PC-3 (cell line): Measurements from ENCODE around the gene CACNA1H. TPM values are rescaled to one million over a fixed set of nuclear protein-coding genes. Genes with fewer than 3 reads are reported as not detected.

Experiments used
- ATAC-seq: fragments of 200-7000 bp; cut with Tn5 transposase; 2 replicates; pipeline ENCODE4 v1.9.1; 2020; ENCODE audit warnings: mild to moderate bottlenecking, moderate library complexity
- BruUV-seq: library from RNA; stranded (reverse); fragments of 400-500 nt; replicated peaks from 2 replicates; lab custom pipeline; 2021; lab: Mats Ljungman, UMichigan
- CTCF ChIA-PET: fragments of 300-600 bp; sonication (Branson Sonifier 250); formaldehyde crosslinking; loops from one replicate; lab custom pipeline; 2022; ENCODE audit warnings: antibody characterized with exemption; lab: Charles Lee
- POLR2A ChIA-PET: fragments of 300-600 bp; sonication (Branson Sonifier 250); formaldehyde crosslinking; loops from one replicate; lab custom pipeline; 2022; ENCODE audit warnings: antibody characterized with exemption; ENCODE audit not compliant: unreplicated experiment; lab: Charles Lee
- DNase-seq: peaks from one replicate; pipeline ENCODE4 v3.0.0-alpha.2; 2015
- H2AFZ ChIP-seq: fragments of 300-600 bp; sonication (generic); 2 replicates; pipeline ENCODE4 v1.6.0; 2016; ENCODE audit warnings: antibody characterized with exemption, low read length
- H3F3A ChIP-seq: fragments of 300-600 bp; sonication (generic); one replicate; pipeline ENCODE4 v1.6.0; 2017; ENCODE audit warnings: antibody characterized with exemption, low read length, control low read depth, mild to moderate bottlenecking; ENCODE audit not compliant: unreplicated experiment
- H3K27ac ChIP-seq: fragments of 300-600 bp; sonication (generic); 2 replicates; pipeline ENCODE4 v1.5.1; 2016; ENCODE audit warnings: mild to moderate bottlenecking, low read length
- H3K27me3 ChIP-seq: fragments of 300-600 bp; sonication (generic); 2 replicates; pipeline ENCODE4 v1.6.1; 2016; ENCODE audit warnings: low read length, mixed read lengths
- H3K36me3 ChIP-seq: fragments of 300-600 bp; sonication (generic); 2 replicates; pipeline ENCODE4 v1.6.1; 2016; ENCODE audit warnings: low read depth, mixed run types, low read length, mixed read lengths
- H3K4me1 ChIP-seq: fragments of 300-600 bp; sonication (generic); 2 replicates; pipeline ENCODE4 v1.5.1; 2016; ENCODE audit warnings: low read length; ENCODE audit not compliant: insufficient read depth
- H3K4me2 ChIP-seq: fragments of 300-600 bp; sonication (generic); 2 replicates; pipeline ENCODE4 v1.6.0; 2016; ENCODE audit warnings: low read length
- H3K4me3 ChIP-seq: fragments of 300-600 bp; sonication (generic); 2 replicates; pipeline ENCODE4 v1.5.1; 2016; ENCODE audit warnings: mild to moderate bottlenecking, low read length, mixed read lengths
- H3K79me2 ChIP-seq: fragments of 300-600 bp; sonication (generic); 2 replicates; pipeline ENCODE4 v1.6.1; 2017; ENCODE audit warnings: low read length, mixed read lengths
- H3K9ac ChIP-seq: fragments of 300-600 bp; sonication (generic); 2 replicates; pipeline ENCODE4 v1.6.0; 2016; ENCODE audit warnings: mild to moderate bottlenecking, low read length
- H3K9me2 ChIP-seq: fragments of 300-600 bp; sonication (generic); replicated peaks from 2 replicates; pipeline ENCODE4 v1.6.1; 2016; ENCODE audit warnings: mixed run types, low read length, mixed read lengths
- H3K9me3 ChIP-seq: fragments of 300-600 bp; sonication (generic); 2 replicates; pipeline ENCODE4 v1.6.1; 2016; ENCODE audit warnings: low read length, mixed read lengths
- H4K20me1 ChIP-seq: fragments of 300-600 bp; sonication (generic); 2 replicates; pipeline ENCODE4 v1.6.1; 2016; ENCODE audit warnings: low read length, mixed read lengths
- EZH2 ChIP-seq: fragments of 300-600 bp; sonication (generic); IDR thresholded peaks from one replicate; pipeline ENCODE4 v1.6.1; 2017; ENCODE audit warnings: antibody characterized with exemption, mild to moderate bottlenecking, low read length; ENCODE audit not compliant: unreplicated experiment
- EZH2phosphoT487 ChIP-seq: fragments of 300-600 bp; sonication (generic); IDR thresholded peaks from 2 replicates; pipeline ENCODE4 v1.6.1; 2018; ENCODE audit warnings: mild to moderate bottlenecking, antibody characterized with exemption, low read length, borderline replicate concordance
- intact Hi-C: fragments of 100-400 bp; cut with micrococcal nuclease; formaldehyde crosslinking; loops from 2 replicates; pipeline ENCODE4 v1.9.0; 2023
- total RNA-seq: library from RNA; depleted of rRNA; stranded (reverse); fragments of >200 nt; gene quantifications from 2 replicates; pipeline ENCODE4 v1.2.3, GENCODE V29; 2014
- TF ChIP-seq, protein P1 (sequence below): fragments of 300-600 bp; sonication (generic); conservative IDR thresholded peaks from 2 replicates; pipeline ENCODE4 v1.5.1; 2017; ENCODE audit warnings: antibody characterized with exemption, low read depth, mild to moderate bottlenecking, low read length

Gene CACNA1H
- total RNA-seq, 1 experiment from 2014 or later, result 4.1 TPM

DNA sequence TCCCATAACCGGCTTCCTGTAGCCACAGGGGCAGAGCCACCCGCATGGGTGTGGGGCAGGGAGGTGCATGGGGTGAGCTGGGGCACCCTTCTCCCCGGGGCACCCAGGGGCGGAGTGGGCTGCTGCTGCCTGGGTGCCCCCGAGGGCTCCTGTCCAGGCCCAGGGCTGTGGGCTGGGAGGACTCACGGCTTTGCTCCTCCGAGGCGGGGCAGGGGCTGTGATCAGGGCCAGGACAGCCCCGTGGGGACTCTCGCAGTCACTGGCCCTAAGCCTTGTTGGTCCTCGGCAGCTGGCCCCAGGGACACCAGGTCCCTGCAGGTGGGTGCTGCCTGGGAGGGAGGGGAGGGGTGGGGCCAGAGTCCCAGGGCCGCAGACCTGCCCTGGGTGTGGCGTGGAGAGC, 19.7 kb downstream of the CACNA1H start:
- H2AFZ ChIP-seq, result no peak overlapping the region
- H3F3A ChIP-seq, result no peaks in the 10 kb centered on the region
- BruUV-seq, result no TSS peak
- ATAC-seq, result no peak
- no peaks in the 10 kb centered on the region for H3K9me2 ChIP-seq
- ChIA-PET CTCF (no interaction called here), POLR2A (no interaction called here)
- no peaks in the 10 kb centered on the region for H3K36me3 ChIP-seq
- no peaks in the 10 kb centered on the region for H3K4me1 ChIP-seq
- no peaks in the 10 kb centered on the region for H3K9me3 ChIP-seq
- no peaks in the 10 kb centered on the region for H3K27me3 ChIP-seq
- H4K20me1 ChIP-seq, result no peaks in the 10 kb centered on the region
- intact Hi-C loops, result no loop called here
- no peak for DNase-seq
- no peak overlapping the region for H3K4me2 ChIP-seq
- no peak overlapping the region for H3K27ac ChIP-seq
- no peak overlapping the region for H3K9ac ChIP-seq
- H3K4me3 ChIP-seq, result no peak overlapping the region
- no peak for TF ChIP-seq EZH2phosphoT487
- no peak for TF ChIP-seq EZH2
- TF ChIP-seq, protein P1, sequence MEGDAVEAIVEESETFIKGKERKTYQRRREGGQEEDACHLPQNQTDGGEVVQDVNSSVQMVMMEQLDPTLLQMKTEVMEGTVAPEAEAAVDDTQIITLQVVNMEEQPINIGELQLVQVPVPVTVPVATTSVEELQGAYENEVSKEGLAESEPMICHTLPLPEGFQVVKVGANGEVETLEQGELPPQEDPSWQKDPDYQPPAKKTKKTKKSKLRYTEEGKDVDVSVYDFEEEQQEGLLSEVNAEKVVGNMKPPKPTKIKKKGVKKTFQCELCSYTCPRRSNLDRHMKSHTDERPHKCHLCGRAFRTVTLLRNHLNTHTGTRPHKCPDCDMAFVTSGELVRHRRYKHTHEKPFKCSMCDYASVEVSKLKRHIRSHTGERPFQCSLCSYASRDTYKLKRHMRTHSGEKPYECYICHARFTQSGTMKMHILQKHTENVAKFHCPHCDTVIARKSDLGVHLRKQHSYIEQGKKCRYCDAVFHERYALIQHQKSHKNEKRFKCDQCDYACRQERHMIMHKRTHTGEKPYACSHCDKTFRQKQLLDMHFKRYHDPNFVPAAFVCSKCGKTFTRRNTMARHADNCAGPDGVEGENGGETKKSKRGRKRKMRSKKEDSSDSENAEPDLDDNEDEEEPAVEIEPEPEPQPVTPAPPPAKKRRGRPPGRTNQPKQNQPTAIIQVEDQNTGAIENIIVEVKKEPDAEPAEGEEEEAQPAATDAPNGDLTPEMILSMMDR, result no peak
- H3K79me2 ChIP-seq, result no peaks in the 10 kb centered on the region

DNA sequence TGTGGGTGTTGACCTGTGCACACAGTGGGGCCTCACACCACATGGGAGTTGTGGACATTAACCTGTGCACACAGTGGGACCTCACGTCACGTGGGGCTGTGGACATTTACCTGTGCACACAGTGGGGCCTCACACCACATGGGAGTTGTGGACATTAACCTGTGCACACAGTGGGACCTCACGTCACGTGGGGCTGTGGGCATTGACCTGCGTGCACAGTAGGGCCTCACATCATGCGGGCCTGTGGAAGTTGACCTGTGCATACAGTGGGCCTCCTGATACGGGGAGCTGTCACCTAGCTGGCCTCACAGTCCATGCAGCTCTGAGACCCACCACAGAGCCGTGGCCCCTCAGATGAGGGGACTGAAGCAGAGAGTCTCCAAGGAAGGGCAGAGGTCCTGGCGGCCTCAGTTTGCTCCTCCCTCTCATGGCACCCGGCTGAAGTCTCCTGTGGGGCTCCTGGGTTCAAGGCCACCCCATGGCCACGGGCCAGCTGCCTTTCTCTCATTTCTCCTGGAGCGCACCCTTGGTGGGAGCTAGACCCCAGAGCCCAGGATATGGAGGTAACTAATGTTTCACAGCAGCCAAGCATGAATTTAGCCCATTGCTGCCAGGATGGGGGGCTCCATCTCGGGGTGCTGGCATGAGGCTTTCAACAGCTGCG, 21.0 kb downstream of the CACNA1H start:
- ATAC-seq (no peak), DNase-seq (no peak)
- ChIA-PET CTCF (no interaction called here), POLR2A (no interaction called here)
- no TSS peak for BruUV-seq
- H2AFZ ChIP-seq, result no peak overlapping the region
- H3K4me3 ChIP-seq, result no peak overlapping the region
- no peak for TF ChIP-seq EZH2
- TF ChIP-seq, protein P1, result no peak
- TF ChIP-seq EZH2phosphoT487, result no peak
- no peaks in the 10 kb centered on the region for H3K9me2 ChIP-seq
- H3K79me2 ChIP-seq, result no peaks in the 10 kb centered on the region
- H3K4me2 ChIP-seq, result no peak overlapping the region
- no peaks in the 10 kb centered on the region for H3K4me1 ChIP-seq
- no peaks in the 10 kb centered on the region for H3F3A ChIP-seq
- H3K27ac ChIP-seq, result no peak overlapping the region
- H3K27me3 ChIP-seq, result no peaks in the 10 kb centered on the region
- no peak overlapping the region for H3K9ac ChIP-seq
- intact Hi-C loops, result no loop called here
- H3K9me3 ChIP-seq, result no peaks in the 10 kb centered on the region
- no peaks in the 10 kb centered on the region for H3K36me3 ChIP-seq
- no peaks in the 10 kb centered on the region for H4K20me1 ChIP-seq

DNA sequence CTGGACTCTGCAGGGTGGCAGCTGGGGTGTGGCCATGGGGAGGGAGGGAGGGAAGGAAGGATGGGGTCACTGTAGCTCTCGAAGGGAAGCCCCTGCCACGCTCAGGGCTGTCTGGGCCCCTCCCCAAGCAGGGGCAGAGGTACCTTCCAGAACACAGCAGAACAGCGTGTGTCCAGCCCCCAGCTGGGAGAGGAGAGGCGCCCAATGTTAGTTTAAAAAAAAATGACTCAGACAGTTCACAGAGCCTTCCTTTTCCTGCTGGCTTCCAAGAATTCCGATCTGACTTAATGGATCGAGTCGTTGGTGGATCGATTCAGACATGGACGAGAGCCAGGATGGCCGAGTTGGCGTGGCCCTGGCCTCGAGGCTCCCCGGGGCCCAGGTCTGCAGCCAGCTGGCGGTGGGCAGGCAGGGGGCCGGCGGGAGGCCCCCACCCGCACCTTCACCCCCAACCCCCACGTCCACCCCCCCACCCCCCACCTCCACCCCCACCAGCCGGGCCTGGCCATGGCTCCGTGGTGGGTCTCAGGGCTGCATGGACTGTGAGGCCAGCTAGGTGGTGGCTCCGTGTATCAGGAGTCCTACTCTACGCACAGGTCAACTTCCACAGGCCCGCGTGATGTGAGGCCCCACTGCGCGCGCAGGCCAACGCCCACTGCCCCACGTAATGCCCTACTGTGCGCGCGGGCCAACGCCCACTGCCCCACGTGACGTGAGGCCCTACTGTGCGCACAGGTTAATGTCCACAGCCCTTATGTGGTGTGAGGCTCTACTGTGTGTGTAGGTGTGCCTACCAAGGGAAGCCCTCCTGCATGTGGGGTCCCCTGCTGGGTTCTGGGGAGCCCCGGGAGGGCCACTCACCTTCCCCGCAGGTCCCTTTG, 21.8 kb downstream of the CACNA1H start:
- Histone ChIP-seq H3K4me2 (no peak overlapping the region), H3K9ac (no peak overlapping the region), H3K9me3 (no peaks in the 10 kb centered on the region), H3K27me3 (no peaks in the 10 kb centered on the region), H3K4me1 (no peaks in the 10 kb centered on the region), H3K27ac (no peak overlapping the region), H3K9me2 (no peaks in the 10 kb centered on the region), H4K20me1 (no peaks in the 10 kb centered on the region), H3K36me3 (no peaks in the 10 kb centered on the region), H3F3A (no peaks in the 10 kb centered on the region), H2AFZ (no peak overlapping the region), H3K79me2 (no peaks in the 10 kb centered on the region), H3K4me3 (no peak overlapping the region)
- ATAC-seq (peak; percentile 75), DNase-seq (peak; percentile 35)
- intact Hi-C loops, result no loop called here
- TF ChIP-seq EZH2phosphoT487 (no peak), EZH2 (no peak)
- TF ChIP-seq, protein P1, result no peak
- no TSS peak for BruUV-seq
- ChIA-PET CTCF (no interaction called here), POLR2A (no interaction called here)
